GM12801 (cell line): Measurements from ENCODE around the gene SRP72.

ENCODE experiments used
- TF ChIP-seq, protein P1 (sequence below): IDR thresholded peaks from one replicate; pipeline ENCODE4 v1.5.1; 2011; ENCODE audit warnings: control low read depth; ENCODE audit not compliant: insufficient read length; ENCODE audit errors: extremely low read depth

The SRP72 gene

DNA sequence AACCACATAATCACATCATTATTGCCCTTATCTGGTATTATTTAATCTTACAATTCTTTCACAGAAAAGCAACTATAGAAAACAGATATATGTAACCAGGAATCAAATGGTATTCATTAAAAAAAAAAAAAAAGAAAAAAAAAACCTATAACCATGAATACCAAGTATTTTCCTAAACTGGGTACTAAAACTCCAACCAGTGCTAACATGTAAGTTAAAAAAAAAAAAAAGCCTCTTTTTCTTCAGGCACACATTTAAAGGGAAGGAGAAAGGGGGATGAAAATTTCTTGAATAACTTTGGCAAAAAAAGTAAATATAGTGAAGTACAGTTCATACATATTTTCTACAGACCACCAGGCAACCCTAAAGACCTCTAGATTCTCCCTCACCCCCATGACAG is 34.1 kb upstream of the SRP72 start:
- TF ChIP-seq, protein P1, sequence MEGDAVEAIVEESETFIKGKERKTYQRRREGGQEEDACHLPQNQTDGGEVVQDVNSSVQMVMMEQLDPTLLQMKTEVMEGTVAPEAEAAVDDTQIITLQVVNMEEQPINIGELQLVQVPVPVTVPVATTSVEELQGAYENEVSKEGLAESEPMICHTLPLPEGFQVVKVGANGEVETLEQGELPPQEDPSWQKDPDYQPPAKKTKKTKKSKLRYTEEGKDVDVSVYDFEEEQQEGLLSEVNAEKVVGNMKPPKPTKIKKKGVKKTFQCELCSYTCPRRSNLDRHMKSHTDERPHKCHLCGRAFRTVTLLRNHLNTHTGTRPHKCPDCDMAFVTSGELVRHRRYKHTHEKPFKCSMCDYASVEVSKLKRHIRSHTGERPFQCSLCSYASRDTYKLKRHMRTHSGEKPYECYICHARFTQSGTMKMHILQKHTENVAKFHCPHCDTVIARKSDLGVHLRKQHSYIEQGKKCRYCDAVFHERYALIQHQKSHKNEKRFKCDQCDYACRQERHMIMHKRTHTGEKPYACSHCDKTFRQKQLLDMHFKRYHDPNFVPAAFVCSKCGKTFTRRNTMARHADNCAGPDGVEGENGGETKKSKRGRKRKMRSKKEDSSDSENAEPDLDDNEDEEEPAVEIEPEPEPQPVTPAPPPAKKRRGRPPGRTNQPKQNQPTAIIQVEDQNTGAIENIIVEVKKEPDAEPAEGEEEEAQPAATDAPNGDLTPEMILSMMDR = no peak

DNA sequence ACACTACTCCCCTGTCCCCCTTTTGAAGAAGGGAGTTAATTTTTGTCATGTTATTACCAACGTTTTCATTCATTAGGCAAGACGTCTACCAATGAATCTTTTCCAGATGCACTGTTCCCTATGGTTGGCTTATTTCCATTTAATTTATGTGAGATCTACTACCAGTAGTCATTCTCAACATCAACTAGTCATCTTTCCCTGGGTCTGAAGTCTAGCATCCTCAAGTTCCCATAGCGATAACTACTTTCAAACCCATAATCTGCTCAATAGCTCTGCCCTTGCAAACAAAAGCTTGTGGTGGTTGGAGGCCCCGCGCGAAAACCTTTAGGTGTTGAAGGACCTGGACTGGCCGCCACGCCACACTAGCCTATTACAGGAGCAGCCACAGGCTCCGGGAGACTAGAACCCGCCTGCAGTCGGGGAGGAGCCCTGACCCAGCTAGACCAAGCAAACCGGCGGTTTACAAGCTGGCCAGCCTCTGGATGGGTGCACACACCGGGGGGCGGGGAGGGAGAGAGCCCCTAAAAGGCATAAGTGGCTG is 32.7 kb upstream of the SRP72 start:
- TF ChIP-seq, protein P1 = no peak

DNA sequence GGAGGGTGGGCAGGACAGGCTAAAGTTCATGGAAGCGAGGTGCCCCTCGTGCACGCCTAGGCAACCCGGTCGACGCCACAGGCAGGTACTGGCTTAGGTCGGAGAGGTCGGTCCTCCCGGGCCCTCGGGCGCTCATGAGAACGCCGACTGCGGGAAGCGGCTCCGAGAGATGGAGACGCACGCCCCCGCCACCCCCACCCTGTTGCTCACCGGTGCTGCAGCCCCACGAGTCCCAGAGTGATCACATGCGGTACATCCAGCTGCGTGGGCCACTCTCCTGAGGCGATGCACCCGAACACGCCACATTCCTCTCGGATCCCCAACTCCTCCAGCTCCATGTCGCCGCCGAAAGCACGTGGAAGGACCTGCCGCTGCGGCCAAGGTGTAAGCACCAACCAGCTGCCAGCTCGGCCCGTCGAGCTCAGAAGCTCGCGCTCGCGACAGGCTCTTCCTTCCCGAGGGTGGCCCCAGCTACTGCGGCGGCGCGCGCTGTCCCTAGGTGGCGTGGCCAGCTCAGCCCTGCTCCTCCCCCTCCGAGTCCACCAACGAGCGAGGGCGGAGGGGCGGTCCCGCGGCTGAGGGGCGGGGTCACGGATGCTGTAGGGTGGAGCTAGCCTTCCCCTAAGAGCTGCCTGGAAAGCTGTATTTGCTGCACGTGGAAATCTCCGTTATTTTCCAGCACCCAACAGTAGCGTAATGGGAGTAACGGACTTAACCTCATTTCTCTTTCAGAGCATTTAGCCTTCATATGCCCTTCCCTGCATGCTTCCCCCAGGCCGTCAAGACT is 32.1 kb upstream of the SRP72 start, which contains the start of gene PPAT:
PPAT (minus strand) TSS at position 476 of the 787 bp plus-strand sequence; CDS start at position 338, 138 bp downstream.
- TF ChIP-seq, protein P1 = no peak

DNA sequence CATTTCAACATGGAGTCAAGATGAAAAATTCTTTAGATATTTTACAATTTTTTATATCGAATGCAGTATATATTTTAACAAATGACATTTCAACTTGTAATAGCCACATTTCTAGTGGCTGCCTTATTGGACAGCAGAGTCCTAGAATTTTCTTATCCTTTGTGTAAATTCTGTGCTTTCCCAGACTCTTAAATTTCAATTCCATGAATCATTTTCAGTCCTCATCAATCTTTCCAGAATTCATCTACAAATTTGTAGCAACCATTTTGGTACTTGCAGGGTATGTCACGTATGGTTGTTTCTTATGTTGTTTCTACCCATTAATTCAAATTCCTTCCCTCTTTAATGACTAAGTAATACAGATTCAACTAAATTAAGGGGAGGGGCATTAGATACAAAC is 28.7 kb upstream of the SRP72 start:
- TF ChIP-seq, protein P1 = no peak

DNA sequence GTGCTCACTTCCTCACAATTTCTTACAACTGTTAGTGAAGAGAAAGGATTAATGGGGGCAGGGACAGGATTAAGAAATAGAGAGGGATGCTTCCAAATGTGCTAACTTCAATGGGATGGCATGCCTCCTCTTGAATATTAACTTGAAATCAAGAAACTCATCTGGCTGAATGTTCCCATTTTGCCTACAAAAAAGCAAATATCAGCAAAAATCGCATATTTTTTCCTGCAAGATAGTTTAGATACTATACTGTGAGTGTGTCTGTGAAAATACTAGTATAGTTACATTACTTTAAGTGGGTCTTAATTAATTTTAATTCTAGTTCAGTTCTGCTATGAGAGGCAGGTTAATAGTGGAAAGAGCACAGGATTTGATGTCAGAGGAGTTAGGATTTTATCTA is 26.4 kb upstream of the SRP72 start:
- TF ChIP-seq, protein P1 = no peak

DNA sequence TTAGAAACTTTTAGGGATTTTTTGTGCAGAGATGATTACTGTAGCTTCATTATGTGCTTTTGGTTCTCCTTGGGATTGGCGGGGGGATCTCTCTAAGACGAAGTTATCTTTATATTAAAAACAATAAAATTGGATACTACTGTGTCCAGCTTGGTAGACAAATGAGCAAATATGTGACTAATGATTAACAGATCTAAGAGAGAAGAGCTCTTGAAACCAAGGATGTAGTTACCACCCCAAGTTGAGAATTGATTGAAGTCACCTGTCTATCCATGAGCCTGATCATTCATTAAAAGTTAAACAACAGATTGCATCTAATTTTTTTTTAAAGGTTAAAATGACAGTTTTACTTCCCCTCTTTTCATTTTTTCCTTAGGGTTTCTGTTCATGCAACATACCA is 22.7 kb upstream of the SRP72 start:
- TF ChIP-seq, protein P1 = no peak

DNA sequence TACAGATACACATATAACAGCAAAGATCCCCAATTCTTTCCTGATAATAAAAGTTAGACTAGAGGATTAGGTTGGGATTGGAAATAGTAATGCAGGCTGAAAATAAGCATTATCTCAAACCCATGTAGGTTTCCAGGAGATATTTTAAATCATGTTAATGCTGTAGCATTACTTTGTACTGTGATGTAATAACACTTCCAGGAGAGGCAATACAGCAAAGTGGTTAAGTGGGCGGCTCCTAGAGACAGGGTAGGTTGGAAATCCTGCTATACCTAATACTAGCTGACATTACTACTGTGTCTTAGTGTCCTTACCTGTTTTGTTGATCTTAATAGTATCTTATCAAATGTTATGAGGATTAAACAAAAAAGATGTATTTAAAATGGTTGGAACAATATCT is 21.7 kb upstream of the SRP72 start:
- TF ChIP-seq, protein P1 = no peak
